CD4-positive, alpha-beta memory T cell (primary cell): Measurements from ENCODE around the gene ZC3H11A. TPM values are rescaled to one million over a fixed set of nuclear protein-coding genes. Genes with fewer than 3 reads are reported as not detected.
"Not testable (repeated sequence)": the region's sequence is repeated elsewhere in the genome, so short reads cannot be mapped to it uniquely, and the experiment has no call there.

Experiments
- CTCF ChIA-PET: fragments of 350-600 bp; sonication (Branson Sonifier 250); formaldehyde crosslinking; loops from one replicate; lab custom pipeline; 2021; ENCODE audit warnings: inconsistent platforms; ENCODE audit not compliant: partially characterized antibody; lab: Charles Lee
- POLR2A ChIA-PET: fragments of 350-600 bp; sonication (Branson Sonifier 250); formaldehyde crosslinking; loops from one replicate; lab custom pipeline; 2021; ENCODE audit not compliant: partially characterized antibody; lab: Charles Lee
- DNase-seq, 5 donors: peaks; one replicate each; pipeline versions ENCODE4 v3.0.0 to v3.0.0-alpha.2; 2020 to 2022; ENCODE audit warnings: mixed read lengths in 1 of 5
- H3K27ac ChIP-seq: one replicate; pipeline ENCODE4 v1.7.0; 2013; ENCODE audit warnings: low read depth, low read length
- H3K27me3 ChIP-seq: 2 replicates; pipeline ENCODE4 v1.7.0; 2013; ENCODE audit warnings: mild to moderate bottlenecking, low read length, moderate library complexity; ENCODE audit not compliant: insufficient read depth
- H3K36me3 ChIP-seq: 2 replicates; pipeline ENCODE4 v1.7.0; 2013; ENCODE audit warnings: mild to moderate bottlenecking, low read length, moderate library complexity; ENCODE audit not compliant: insufficient read depth
- H3K4me1 ChIP-seq: 2 replicates; pipeline ENCODE4 v1.7.0; 2013; ENCODE audit warnings: mild to moderate bottlenecking, low read length, moderate library complexity; ENCODE audit not compliant: insufficient read depth
- H3K4me3 ChIP-seq, 2 donors: one replicate each; pipeline ENCODE4 v1.7.0; 2013; ENCODE audit warnings: low read length in 2 of 2, mild to moderate bottlenecking in 1 of 2
- H3K9me3 ChIP-seq, 2 donors: one replicate each; pipeline ENCODE4 v1.7.0; 2013; ENCODE audit warnings: low read length in 2 of 2, control low read depth in 1 of 2; ENCODE audit not compliant: control insufficient read depth in 1 of 2
- H3K27ac Mint-ChIP-seq, 7 donors: one replicate each; pipeline ENCODE4 v1.8.0; 2020 to 2021; ENCODE audit warnings: mixed read lengths in 7 of 7, mild to moderate bottlenecking in 6 of 7, inconsistent platforms in 3 of 7, moderate library complexity in 3 of 7
- H3K27me3 Mint-ChIP-seq, 2 donors: one replicate each; pipeline ENCODE4 v1.8.0; 2020 to 2021; ENCODE audit warnings: mixed read lengths in 2 of 2
- H3K36me3 Mint-ChIP-seq, 2 donors: one replicate each; pipeline ENCODE4 v1.8.0; 2020 to 2021; ENCODE audit warnings: mixed read lengths in 2 of 2, inconsistent platforms in 1 of 2, mild to moderate bottlenecking in 1 of 2
- H3K4me1 Mint-ChIP-seq, 4 donors: one replicate each; pipeline ENCODE4 v1.8.0; 2020 to 2021; ENCODE audit warnings: mixed read lengths in 4 of 4, mild to moderate bottlenecking in 1 of 4
- H3K4me3 Mint-ChIP-seq, 8 donors: one replicate each; pipeline ENCODE4 v1.8.0; 2020 to 2021; ENCODE audit warnings: mixed read lengths in 8 of 8, mild to moderate bottlenecking in 7 of 8, moderate library complexity in 6 of 8, inconsistent platforms in 3 of 8
- H3K9me3 Mint-ChIP-seq, 8 donors: one replicate each; pipeline ENCODE4 v1.8.0; 2020 to 2021; ENCODE audit warnings: mixed read lengths in 8 of 8, mild to moderate bottlenecking in 5 of 8, inconsistent platforms in 3 of 8, moderate library complexity in 1 of 8
- intact Hi-C: fragments of 100-400 bp; cut with micrococcal nuclease; formaldehyde crosslinking; loops from one replicate; pipeline ENCODE4 v1.15.1; 2023
- polyA plus RNA-seq, 2 donors: library from polyadenylated mRNA; unstranded; fragments of 300-500 nt; fragmentation: Illumina TruSeq; gene quantifications; one replicate each; pipeline ENCODE4 v1.2.3, GENCODE V29; 2021
- total RNA-seq, 2 experiments: library from RNA; stranded (reverse); gene quantifications; one replicate each; pipeline ENCODE4 v1.2.3, GENCODE V29; 2021

ZC3H11A gene
- total RNA-seq (100 to 1,000 TPM; 132 to 141 TPM), polyA plus RNA-seq (10 to 100 TPM; 50.9 to 55.0 TPM)

DNA sequence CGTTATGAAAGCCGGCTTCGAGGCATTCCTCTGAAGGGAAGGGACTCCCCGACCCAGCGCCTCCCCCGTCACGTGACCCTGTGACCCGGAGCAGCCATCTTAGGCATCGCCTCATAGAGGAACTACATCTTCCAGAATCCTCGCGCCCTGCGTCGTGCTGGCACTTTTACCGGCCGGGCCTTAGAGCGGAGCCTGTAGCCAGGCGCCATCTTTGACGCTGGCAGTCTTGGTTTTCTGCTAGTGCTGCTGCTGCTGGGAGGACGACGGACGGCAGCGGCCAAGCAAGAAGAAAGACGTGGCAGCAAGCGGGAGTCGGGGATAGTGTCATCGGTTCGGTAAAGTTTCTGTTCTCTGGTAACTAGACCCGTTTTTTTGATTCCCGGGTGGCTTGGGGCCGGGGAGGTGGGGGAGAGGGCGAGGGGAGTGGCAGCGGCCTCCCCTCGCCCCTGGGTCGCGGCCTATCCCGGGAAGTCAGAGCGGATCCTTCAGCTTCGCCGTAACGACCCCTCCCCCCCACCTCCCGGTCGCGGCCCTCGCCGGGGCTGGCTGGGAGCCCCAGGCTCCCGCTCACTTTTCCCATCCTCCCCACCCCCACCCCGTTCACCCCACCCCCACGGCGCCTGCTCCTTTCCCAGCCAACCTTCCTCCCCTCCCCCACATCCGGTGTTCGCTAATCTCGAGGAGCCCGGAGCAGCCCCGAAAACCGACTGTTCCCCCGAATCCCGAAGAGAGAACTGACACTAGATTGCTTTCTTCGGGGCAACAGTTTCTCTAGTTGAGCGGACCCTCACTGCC lies at the start of gene ZC3H11A, which contains the start of gene ZBED6:
ZC3H11A (plus strand) TSS at position 183 of the 795 bp plus-strand sequence. CDS start 21,448 bp downstream, outside the sequence.
ZBED6 (plus strand) TSS at position 183 of the 795 bp plus-strand sequence. CDS start 1,900 bp downstream, outside the sequence.
- Mint-ChIP-seq H3K27ac (peak within 1 kb of the TSS; percentile 86 to 99 (median 98)), H3K4me3 (peak within 1 kb of the TSS; percentile 91 to 99 (median 97)), H3K27me3 (no peaks in the 10 kb centered on the region), H3K9me3 (peaks cover 0 to 2% (median 0%) of the 10 kb centered on the region in 8 donors), H3K4me1 (peaks cover 35 to 57% (median 48%) of the 10 kb centered on the region in 4 donors), H3K36me3 (peaks cover 18 to 42% of the 10 kb centered on the region in 2 donors)
- Histone ChIP-seq H3K36me3 (peaks cover 13% of the 10 kb centered on the region), H3K4me3 (peak within 1 kb of the TSS; percentile 72 to 74), H3K27ac (peak within 1 kb of the TSS; percentile 81), H3K27me3 (no peaks in the 10 kb centered on the region), H3K9me3 (no peaks in the 10 kb centered on the region), H3K4me1 (peaks cover 51% of the 10 kb centered on the region)
- intact Hi-C loops, result loop anchor here (1.0 to 10.0 kb wide), 6 partner anchors 30 to 1448 kb away; partner anchors contain the start of genes ATP2B4, LAX1, PPP1R12B and RBBP5
- ChIA-PET POLR2A (interaction anchor here (0.6 to 1.8 kb wide), 2 partner anchors 14 to 30 kb away, joined by 3 to 12 read pairs; partner anchors contain the start of gene LAX1), CTCF (no interaction called here)
- DNase-seq, result peak; percentile 96 to 100 (median 98)

DNA sequence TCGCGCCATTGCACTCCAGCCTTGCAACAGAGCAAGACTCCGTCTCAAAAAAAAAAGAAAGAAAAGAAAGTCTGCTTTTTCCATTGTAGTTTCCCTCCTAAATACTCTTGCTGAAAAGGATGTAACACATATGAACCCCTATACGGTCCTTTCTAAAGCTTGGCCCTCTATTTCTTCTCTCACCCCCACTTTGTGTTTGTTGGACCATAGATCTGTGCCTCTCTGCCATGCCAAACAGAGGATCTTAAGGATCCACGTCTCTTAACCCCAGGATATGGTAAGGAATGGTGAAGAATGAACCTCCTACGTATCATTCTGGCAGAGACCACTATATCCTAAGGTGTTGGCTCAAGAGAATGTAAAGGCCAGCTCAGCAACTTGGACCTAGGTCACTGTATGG lies 49.1 kb upstream of the ZC3H11A start:
- H3K4me1 Mint-ChIP-seq, result peaks cover 25 to 37% (median 28%) of the 10 kb centered on the region in 4 donors
- POLR2A ChIA-PET, result interaction anchor here (0.6 to 2.6 kb wide), 4 partner anchors 10 to 26 kb away, joined by 3 to 14 read pairs (median 4); partner anchors contain the start of gene LAX1
- H3K27me3 Mint-ChIP-seq, result no peaks in the 10 kb centered on the region
- no peak for DNase-seq
- H3K4me3 ChIP-seq, result no peak overlapping the region
- no peak overlapping the region for H3K27ac ChIP-seq
- intact Hi-C loops, result loop anchor here (10.0 kb wide), 1 partner anchor 49 kb away; the partner anchor contains the start of genes ZBED6 and ZC3H11A
- peaks cover 6% of the 10 kb centered on the region for H3K36me3 ChIP-seq
- peaks cover 18 to 20% of the 10 kb centered on the region in 2 donors for H3K36me3 Mint-ChIP-seq
- H3K27me3 ChIP-seq, result no peaks in the 10 kb centered on the region
- CTCF ChIA-PET, result interaction anchor here (1.3 kb wide), 1 partner anchor 19 kb away, joined by 5 read pairs; the partner anchor contains the start of gene LAX1
- peaks cover 0 to 2% (median 0%) of the 10 kb centered on the region in 8 donors for H3K9me3 Mint-ChIP-seq
- no peak overlapping the region for H3K4me3 Mint-ChIP-seq
- H3K4me1 ChIP-seq, result peaks cover 15% of the 10 kb centered on the region
- no peaks in the 10 kb centered on the region for H3K9me3 ChIP-seq
- H3K27ac Mint-ChIP-seq, result peak overlapping the region in 3 of 7 donors; percentile 23 to 84 (median 63)

- no peak overlapping the region for H3K27ac Mint-ChIP-seq
- no peak for DNase-seq
- H3K27me3 ChIP-seq, result no peaks in the 10 kb centered on the region
- no peaks in the 10 kb centered on the region for H3K27me3 Mint-ChIP-seq
- no peak overlapping the region for H3K27ac ChIP-seq
- no peaks in the 10 kb centered on the region for H3K36me3 ChIP-seq
- H3K9me3 ChIP-seq, result no peaks in the 10 kb centered on the region
- POLR2A ChIA-PET, result interaction anchor here (3.3 kb wide), 1 partner anchor 14 kb away, joined by 17 read pairs; the partner anchor contains the start of gene LAX1
- H3K9me3 Mint-ChIP-seq, result peaks cover 0 to 2% (median 0%) of the 10 kb centered on the region in 8 donors
- H3K36me3 Mint-ChIP-seq, result no peaks in the 10 kb centered on the region
- H3K4me1 ChIP-seq, result peaks cover 21% of the 10 kb centered on the region
- H3K4me1 Mint-ChIP-seq, result peaks cover 13 to 32% (median 22%) of the 10 kb centered on the region in 4 donors
- no peak overlapping the region for H3K4me3 Mint-ChIP-seq
- CTCF ChIA-PET, result interaction anchor here (0.7 to 0.8 kb wide), 2 partner anchors 14 to 17 kb away, joined by 3 read pairs; partner anchors contain the start of gene LAX1
- intact Hi-C loops, result no loop called here
- H3K4me3 ChIP-seq, result no peak overlapping the region
Observed at GRCh38 chr1:203751051-203751450, 44.4 kb upstream of the ZC3H11A start.

- H3K27me3 Mint-ChIP-seq, H3K27ac ChIP-seq, intact Hi-C loops, H3K36me3 Mint-ChIP-seq, H3K4me3 Mint-ChIP-seq, H3K4me3 ChIP-seq, DNase-seq, H3K9me3 Mint-ChIP-seq, H3K27me3 ChIP-seq, H3K36me3 ChIP-seq, H3K9me3 ChIP-seq: not testable (repeated sequence)
- H3K4me1 ChIP-seq, result peaks cover 29% of the 10 kb centered on the region
- H3K4me1 Mint-ChIP-seq, result peaks cover 17 to 37% (median 27%) of the 10 kb centered on the region in 4 donors
- CTCF ChIA-PET, result interaction anchor here (0.7 to 1.6 kb wide), 2 partner anchors 13 to 17 kb away, joined by 3 to 6 read pairs; partner anchors contain the start of gene LAX1
- POLR2A ChIA-PET, result interaction anchor here (4.8 kb wide), 1 partner anchor 13 kb away, joined by 24 read pairs; the partner anchor contains the start of gene LAX1
- H3K27ac Mint-ChIP-seq, result peak overlapping the region in 2 of 7 donors; percentile 21 to 70
Observed at GRCh38 chr1:203751618-203752361, 43.6 kb upstream of the ZC3H11A start.

GRCh38 chr1:203754455-203754864 lies 41.0 kb upstream of the ZC3H11A start:
- peaks cover 34% of the 10 kb centered on the region for H3K4me1 ChIP-seq
- no peaks in the 10 kb centered on the region for H3K27me3 ChIP-seq
- Mint-ChIP-seq H3K27ac (peak overlapping the region; percentile 76 to 94 (median 92)), H3K4me1 (peaks cover 19 to 42% (median 29%) of the 10 kb centered on the region in 4 donors), H3K27me3 (no peaks in the 10 kb centered on the region), H3K9me3 (no peaks in the 10 kb centered on the region), H3K4me3 (peak overlapping the region; percentile 9 to 81 (median 68)), H3K36me3 (no peaks in the 10 kb centered on the region)
- ChIA-PET POLR2A (interaction anchor here (1.0 to 4.8 kb wide), 3 partner anchors 9 to 15 kb away, joined by 3 to 24 read pairs (median 4); partner anchors contain the start of gene LAX1), CTCF (no interaction called here)
- peak overlapping the region; percentile 45 for H3K27ac ChIP-seq
- no peaks in the 10 kb centered on the region for H3K9me3 ChIP-seq
- no peaks in the 10 kb centered on the region for H3K36me3 ChIP-seq
- H3K4me3 ChIP-seq, result no peak overlapping the region
- intact Hi-C loops, result loop anchor here (1.0 kb wide), 1 partner anchor 11 kb away; the partner anchor contains the start of gene LAX1
- DNase-seq, result peak; percentile 32 to 53 (median 40)

GRCh38 chr1:203756036-203756435 lies 39.4 kb upstream of the ZC3H11A start:
- peaks cover 34% of the 10 kb centered on the region for H3K4me1 ChIP-seq
- peak overlapping the region in 6 of 7 donors; percentile 2 to 74 (median 62) for H3K27ac Mint-ChIP-seq
- H3K27me3 ChIP-seq, result no peaks in the 10 kb centered on the region
- intact Hi-C loops, result no loop called here
- ChIA-PET CTCF (no interaction called here), POLR2A (interaction anchor here (1.0 to 4.8 kb wide), 2 partner anchors 9 to 12 kb away, joined by 3 to 24 read pairs; partner anchors contain the start of gene LAX1)
- H3K36me3 ChIP-seq, result no peaks in the 10 kb centered on the region
- H3K4me3 ChIP-seq, result no peak overlapping the region
- peaks cover 22 to 46% (median 27%) of the 10 kb centered on the region in 4 donors for H3K4me1 Mint-ChIP-seq
- no peaks in the 10 kb centered on the region for H3K9me3 ChIP-seq
- no peaks in the 10 kb centered on the region for H3K36me3 Mint-ChIP-seq
- H3K4me3 Mint-ChIP-seq, result peak overlapping the region in 5 of 8 donors; percentile 11 to 69 (median 43)
- DNase-seq, result no peak
- H3K9me3 Mint-ChIP-seq, result no peaks in the 10 kb centered on the region
- no peak overlapping the region for H3K27ac ChIP-seq
- no peaks in the 10 kb centered on the region for H3K27me3 Mint-ChIP-seq
